Cerebellar nuclear complex (tissue), 1 donor: ENCODE data around the gene MAFF.

ENCODE experiments used
- DNase-seq, 2 experiments: peaks; one replicate each; lab custom pipeline; 2025; lab: John Stamatoyannopoulos, UW

Gene MAFF

DNA sequence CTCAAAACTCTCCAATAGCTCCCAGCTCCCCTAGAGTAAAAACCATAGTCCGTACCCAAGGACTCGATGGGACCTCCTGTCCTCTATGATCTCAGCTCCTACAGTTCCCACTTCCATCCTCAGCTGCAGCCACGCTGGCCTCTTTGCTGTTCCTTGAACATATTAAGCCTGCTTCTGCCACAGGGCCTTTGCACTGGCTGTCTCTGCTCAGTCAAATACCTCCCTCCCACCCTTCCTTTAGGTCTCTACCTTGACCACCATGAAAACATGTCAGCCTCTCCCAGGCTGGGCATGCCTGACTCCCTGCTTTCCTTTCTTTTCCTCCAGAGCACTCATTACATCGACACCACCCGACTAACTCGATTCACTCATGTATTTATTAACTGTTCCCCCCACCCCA is 46.5 kb downstream of the MAFF start:
- DNase-seq: no peak

DNA sequence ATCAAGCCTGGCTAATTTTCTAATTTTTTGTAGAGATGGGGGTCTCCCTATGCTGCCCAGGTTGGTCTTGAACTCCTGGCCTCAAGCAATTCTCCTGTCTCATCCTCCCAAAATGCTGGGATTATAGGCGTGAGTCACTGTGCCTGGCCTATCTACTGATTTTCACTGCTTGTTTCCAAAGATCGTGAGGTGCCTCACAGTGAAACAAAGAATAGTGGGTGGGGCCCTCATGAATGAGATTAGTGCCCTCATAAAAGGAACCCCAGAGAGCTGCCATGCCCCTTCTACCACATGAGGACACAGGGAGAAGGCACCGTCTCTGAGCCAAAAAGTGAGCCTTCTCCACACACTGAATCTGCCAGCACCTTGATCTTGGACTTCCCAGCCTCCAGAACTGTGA is 47.5 kb downstream of the MAFF start:
- DNase-seq: no peak

DNA sequence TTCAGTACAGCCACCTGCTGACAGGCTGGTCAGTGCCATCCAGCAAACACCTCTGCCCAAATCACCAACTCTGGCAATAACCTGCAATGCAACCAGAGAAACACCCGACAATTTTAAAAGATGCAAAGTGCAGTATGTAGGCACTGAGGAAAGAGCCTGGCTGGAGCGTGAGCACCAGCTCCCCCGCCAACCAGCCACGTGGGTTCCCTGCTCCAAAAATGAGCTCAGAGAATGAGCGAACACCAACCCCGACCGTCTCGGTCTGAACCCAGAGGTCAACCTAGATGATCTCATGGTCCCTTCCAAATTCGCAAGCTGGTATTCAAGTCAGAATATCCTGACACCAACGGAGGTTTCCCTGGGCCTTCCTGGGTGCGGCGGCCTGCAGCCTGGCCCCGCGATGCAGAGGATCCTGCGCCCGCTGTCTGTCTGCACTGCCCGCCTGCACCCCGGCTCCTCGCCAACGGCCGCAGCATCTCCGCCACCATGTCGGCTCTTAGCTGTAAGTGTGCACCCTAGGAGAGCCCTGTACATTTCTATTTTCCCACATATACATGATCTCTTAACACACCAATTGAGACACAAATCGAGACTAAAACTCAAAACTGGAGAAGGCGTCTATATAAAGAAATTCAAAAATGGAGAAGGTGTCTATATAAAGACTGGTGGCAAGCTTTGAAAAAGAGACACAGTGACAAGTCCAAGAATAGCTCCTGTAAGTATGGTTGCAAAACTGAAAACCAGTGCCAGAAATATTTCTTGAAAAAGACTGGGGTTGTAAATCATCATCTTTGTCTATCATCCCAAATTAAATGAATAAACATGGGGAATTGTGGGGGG is 48.2 kb downstream of the MAFF start:
- no peak for DNase-seq

DNA sequence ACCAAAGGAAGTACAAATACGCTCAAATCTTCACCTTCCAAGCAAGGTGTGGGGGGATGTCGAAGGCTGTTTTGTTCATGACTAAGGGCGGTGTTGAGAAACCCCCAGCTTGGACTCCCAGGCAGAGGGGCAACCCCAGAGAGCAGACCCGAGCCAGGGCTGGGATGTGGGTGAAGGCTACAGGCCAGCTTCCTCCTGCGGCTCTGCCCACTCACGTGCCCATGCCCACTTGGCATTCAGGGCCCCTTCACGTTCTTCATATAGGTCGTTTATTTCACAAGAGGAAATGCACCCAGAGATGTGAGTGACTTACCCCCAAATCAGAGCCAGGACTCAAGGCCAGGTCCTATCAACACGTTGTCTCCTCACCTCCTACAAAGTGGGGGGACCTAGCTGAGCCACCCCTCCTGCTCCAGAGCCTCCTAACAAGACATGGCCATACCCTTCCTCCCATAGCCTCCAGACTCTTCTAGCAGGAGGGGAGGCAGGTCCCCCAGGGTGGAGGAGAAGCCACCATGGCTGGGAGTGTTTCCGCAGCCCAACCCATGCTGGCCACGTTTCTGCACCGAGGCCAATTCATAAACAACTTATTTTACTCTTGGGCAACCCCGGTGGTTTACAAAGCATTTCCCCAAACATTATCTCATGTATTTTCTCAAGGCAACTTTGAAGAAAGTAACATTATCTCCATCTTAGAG is 49.0 kb downstream of the MAFF start:
- DNase-seq: no peak

DNA sequence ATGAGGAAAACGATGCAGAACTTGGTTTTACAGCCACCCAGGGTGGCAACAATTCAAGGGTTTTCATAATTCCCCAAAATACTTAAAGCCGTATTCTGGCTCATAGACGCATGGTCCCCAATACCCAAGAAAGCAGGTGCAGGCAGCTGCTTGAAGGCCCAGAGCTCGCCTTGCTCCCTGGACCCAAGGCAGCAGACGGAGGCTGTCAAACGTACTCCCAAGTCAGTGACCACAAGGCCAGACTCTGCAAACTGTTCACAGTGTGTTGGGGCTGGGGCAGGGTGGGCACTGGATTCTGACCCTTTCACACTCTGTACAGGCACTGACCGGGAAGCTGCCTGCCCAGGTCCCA is 49.5 kb downstream of the MAFF start:
- no peak for DNase-seq

DNA sequence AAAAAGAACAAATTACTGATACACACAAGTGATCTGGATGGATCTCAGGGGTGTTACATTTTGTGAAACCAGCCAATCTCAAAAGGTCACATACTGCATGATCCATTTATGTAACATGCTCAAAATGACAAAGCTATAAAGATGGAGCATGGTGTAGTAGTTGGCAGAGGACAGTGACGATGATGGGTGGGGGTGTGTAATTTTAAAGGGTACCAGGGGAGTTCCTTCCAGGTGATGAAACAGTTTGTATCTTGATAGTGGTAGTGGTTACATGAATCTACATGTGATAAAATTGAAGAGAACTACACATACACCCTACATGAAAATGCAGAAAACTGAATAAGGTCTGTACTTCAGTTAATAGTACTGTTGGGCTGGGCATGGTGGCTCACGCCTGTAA is 53.9 kb downstream of the MAFF start:
- no peak for DNase-seq

DNA sequence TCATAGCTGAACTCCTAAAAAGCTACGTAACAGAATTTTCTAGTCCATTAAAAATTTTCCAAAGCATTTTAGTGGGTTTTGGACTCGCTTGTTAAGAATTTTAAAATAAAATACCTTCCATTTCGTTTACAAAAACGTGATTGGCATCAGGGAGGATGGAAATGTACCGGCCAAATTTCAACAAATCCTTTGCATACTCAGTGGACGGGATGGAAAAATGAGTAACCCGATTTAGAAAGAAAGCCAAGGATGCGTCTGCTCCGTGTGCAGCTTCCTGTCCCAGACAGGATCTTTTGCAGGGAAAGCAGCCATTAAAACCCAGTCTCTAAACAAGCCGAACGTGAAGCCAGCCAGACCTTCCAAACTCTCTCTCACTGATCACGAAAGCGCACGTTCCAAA is 55.4 kb downstream of the MAFF start:
- no peak for DNase-seq

DNA sequence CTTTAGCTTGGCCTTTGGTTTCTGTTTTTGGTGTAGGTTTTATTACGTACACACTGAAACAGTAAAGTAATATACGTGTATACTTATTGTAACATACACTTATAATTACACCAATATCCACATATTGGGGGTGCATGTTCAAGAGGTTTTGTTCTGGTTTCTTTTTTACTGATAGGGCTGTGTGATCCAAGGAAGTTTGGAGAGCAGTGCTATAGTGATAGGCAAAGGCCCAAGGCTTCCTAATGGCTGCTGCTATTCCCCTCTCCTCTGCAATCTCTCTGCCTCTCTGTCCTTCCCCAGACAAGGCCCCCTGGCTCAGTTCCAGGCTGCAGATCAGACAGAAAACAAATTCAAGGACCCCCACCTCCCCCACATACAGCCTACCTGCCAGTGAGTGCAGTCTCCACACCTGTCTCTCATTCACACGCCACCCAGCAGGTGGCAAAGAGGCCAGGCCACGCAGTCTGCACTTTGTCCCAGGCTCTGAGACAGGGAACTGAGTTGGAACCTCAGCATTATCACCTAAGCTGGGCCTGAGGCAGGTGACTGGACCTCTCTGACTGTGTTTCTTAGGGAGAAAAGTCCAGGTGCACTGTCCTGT is 56.0 kb downstream of the MAFF start:
- no peak for DNase-seq

DNA sequence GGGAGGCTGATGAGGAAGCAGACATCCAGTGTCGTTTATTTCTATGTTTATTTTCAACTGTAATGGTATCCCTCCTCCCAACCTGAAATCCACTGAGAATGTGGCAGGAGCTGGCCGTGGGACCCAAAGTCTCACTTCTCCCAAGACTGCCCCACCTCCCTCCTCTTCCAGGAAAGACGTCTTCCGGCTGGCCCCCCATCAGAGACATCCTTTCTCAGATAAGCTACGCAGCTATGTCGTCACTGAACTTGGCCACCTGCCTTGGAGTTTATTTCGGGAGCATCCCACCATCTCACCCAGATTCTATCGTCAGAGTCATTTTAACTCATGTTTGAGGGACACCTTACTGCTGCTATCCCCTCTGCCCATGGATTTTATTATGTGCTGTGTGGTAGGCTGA is 57.1 kb downstream of the MAFF start:
- no peak for DNase-seq

DNA sequence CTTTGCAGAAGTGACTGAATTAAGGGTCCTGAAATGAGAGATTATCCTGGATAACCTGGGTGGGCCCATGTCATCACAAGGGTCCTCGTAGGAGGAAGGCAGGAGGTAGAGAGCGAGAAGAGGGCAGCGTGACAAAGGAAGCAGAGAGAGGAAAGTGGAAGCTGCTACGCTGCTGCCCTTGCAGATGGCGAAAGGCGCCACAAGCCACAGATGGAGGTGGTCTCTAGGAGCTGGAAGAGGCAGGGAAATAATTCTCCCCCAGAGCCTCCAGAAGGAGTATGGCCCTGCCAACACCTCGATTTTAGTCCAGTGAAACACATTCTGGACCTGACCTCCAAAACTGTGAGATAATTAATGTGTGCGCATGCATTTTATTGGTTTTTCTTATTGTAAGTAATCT is 57.6 kb downstream of the MAFF start:
- DNase-seq: no peak

DNA sequence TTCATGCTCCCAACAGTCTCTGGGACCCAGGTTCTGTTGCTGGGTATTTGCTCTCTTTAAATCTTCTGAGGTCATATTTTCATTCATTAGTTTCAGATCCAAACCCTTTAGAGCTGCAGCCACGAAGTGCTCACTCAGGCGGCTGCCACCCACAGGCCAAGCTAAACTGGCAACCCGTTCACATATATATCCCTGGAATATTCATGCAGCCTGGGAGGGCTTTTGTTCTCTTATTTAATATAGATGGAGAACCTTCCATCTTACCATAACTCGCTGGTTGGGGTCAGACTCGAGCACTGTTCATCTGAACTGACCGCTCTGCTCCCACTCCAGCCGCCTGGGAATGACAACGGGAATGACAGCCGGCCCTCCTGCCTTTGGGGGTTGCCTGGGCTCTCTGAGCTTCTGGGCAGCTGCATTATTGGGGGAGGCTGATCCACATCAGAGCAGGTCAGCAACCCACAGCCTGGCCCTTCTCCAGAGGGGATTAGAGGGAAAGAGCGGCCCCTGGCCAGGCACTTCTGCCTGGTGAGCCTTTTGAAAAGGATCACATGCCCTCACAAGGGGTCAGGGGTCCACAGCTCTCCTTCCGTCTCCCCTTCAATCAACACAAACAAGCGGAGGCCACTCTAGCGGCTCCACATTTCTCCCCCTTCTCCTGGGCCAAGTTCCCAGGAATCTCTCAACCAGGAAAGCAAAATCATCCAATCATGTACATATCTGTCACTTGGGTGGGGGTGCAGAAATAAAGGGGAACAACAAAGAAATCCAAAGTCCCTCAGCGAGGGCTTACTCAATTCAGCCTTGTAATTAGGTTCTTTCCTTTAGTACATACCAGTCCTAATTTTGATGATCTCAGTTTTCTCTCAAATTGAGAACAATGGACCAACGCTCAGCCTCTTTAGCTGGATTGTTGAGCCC is 59.2 kb downstream of the MAFF start:
- DNase-seq: no peak

DNA sequence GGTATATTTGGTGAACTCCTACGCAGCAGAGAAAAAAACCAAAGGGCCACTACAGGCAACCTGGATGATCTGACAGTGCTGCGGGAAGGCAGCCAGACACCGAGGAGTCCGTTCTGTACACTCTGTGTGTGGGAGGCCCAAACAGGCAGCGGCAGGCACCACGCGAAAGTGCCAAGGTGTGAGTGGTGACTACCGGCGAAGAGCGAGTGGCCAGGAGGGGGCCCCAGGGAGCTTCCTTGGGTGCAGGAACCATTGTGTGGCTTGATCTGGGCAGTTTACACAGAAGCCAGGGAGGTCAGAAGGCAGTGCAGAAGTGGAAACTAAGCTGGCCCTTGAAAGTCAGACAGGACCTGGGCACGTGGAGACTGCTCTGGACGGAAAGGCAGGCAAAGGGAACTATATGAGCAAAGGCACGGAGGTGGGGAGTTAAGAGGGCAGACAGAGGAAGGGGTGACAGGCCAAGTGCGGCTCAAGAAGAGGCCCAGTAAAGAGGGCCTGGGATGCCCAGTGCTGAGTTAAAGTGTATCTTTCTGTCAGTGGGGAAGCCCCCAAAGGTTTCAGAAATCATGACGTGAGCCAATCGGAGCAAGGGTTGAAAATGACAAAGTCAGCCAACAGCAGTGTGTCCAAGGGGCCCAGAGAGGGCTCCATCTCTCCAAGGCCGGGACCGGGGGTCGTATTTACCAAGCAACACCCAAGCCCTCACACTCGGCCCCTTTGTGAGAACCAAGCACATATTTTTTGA is 60.4 kb downstream of the MAFF start:
- no peak for DNase-seq

DNA sequence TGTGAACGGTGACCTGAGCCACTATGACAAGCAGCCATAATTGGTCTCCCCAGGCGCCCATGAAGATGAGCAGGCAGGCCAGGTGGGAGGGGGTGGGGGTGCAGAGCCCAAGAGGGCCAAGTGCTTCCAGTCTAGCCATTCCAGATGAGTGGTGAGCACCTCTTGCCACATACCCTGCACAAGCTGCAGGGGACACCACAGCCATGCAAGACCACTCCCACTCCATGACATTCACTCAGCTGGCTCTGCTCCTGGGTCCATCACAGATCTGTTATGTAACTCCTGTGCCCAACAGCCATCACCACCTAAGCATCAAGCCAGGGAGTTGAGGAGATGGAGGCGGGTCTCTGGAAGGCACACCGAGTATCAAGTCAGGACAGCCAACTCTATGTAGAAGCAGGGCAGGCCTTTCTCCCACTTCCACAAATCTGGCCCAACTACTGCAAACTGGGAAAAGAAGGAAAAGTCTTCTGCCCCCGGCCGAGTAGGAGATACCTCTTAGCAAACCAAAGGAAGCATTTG is 62.6 kb downstream of the MAFF start:
- DNase-seq: no peak
